ENCODE data around the gene SYT1.
"Not testable (repeated sequence)": the region's sequence is repeated elsewhere in the genome, so short reads cannot be mapped to it uniquely, and the experiment has no call there.

Gene SYT1

GRCh38 chr12:79161249-79161934 lies 296.8 kb downstream of the SYT1 start:
- no peak for DNase-seq

- no peak for DNase-seq
These were observed 297.7 kb downstream of the SYT1 start for GRCh38 chr12:79162147-79162772.

- DNase-seq = no peak
These were observed 298.4 kb downstream of the SYT1 start for GRCh38 chr12:79162948-79163347.

DNA sequence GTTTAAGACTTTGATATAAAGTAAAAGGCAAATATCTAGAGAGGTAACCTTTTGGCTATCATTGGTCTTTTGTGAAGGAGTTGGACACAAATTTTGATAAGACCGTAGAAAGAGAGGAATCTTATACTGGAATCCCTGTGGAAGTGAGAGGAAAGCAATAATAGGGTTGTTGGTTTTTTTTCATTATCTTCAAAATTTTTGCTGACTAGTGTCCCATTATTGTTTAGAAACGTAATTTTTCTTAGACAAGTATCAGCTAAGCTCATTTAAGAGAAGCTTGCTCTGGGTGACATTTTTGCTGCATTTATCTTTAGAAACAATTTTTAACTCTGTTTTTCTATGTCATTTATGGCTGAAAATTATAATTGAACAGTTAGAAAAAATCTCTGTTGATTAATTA lies 300.3 kb downstream of the SYT1 start:
- DNase-seq = no peak

DNA sequence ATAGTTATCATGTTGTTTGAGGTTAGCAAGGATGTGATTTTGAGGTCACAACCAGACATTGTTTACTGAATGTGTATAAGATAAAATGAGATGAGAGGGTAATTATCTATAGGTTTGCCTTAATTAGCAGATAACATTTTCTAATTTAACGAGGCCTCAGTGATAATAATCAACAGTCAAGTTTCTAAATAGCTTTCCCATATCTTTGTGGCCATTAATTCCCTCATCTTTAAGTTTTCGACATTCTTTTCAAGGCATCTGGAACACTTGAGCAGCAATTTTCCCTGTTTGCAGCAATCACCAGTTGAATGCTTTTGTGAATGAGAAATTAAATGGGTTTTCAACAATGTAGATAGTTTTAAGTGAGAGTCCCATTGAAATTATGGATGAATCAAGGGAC lies 304.1 kb downstream of the SYT1 start:
- DNase-seq = no peak

- no peak for DNase-seq
These were observed 310.1 kb downstream of the SYT1 start for GRCh38 chr12:79174626-79175025.

DNA sequence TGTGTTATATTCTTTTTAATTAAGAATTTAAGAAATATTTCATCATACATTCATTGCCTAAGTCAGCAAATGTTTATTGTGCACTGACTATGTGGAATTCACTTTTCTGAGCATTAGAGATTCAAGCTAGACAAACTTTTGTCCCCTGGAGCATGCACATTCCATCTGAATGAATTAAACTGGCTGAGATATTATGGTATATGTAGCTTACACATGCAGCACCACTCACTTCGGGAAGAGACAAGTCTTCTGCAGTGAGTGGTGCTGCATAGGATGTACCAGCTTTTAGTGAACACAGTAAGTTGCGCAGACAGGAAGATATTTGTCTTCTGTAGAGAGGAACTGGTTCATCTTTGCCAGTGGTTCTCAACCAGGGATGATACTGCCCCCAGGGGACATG lies 318.4 kb downstream of the SYT1 start:
- DNase-seq = no peak

DNA sequence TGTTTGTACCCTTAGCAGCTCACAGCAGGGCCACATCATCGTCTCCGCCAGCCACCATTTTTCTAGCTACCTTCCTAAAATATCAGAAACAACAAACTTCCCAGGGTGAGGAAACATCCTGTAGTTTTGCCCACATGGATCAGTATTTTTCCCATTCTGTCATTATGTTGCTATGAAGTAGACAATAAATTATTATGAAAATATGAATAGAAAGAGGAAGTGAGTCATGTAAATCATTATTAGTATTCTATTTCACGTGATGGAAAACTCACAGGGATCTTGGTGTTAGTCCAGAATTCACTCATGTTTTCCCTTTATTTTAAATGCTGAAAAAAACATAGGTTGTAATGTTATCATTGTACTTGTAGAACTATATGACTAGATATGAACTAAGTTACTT lies 319.4 kb downstream of the SYT1 start:
- no peak for DNase-seq

DNA sequence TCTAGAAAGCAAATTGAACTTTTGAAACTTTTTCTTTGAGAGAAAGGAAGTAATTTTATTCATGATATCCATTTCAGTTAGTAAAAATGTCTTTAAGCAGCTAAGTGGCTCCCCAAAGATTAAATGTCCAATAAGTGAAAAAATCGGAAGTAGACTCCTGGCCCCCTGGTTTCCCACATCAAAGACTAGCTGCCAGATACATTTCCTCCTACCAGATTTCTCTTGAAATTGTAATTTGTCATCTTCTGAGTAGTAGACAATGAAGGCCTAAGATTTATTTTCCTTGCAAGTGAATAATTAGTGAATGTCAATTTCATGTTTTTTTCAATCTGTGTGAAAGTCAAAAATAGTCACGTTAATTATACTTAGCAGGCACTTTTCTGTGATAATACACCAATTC lies 321.9 kb downstream of the SYT1 start:
- no peak for DNase-seq

- no peak for DNase-seq
These were observed 322.5 kb downstream of the SYT1 start for GRCh38 chr12:79187032-79187431.

- no peak for DNase-seq
These were observed 326.8 kb downstream of the SYT1 start for GRCh38 chr12:79191391-79191790.

- no peak for DNase-seq
These were observed 330.0 kb downstream of the SYT1 start for GRCh38 chr12:79194595-79194994.

GRCh38 chr12:79199166-79199565 lies 334.6 kb downstream of the SYT1 start:
- DNase-seq = no peak

DNA sequence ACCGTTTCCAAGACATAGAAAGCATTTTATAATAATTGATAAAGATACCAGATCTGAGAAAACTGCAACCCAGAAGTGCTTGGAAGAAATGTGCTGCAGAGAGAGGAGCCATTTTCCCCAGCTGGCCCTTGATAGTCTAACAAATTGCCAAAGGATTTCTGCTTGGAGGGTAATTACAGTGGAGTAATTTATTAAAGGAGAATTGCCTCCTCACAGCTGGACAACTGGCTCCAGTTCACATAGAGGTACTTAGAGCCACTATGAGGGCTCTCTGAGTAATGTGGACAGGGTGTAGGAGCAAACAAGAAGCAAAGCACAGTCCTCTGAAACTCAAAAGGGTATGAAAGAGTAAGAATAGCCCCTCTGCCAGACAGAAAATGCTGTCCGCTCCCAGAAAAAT lies 335.6 kb downstream of the SYT1 start:
- DNase-seq = no peak

- no peak for DNase-seq
These were observed 338.6 kb downstream of the SYT1 start for GRCh38 chr12:79203058-79203647.

DNA sequence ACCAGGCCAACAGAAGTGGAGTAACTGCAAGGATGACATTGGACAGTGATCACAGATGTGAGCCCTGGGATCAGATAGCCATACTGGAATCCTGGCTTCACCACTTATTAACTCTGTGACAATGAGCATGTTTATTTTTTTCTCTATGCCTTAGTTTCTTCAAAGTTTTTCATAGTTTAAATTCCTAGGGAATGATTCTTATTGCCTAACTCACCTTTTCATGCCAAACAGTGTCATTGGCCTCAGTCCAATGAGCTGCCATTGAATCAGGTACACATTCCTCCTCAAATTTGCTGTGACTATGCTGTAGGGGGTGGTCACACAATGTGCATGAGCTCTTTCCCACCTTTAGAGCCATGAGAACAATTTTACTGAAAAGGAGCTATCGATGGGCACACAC lies 342.3 kb downstream of the SYT1 start:
- DNase-seq = no peak

DNA sequence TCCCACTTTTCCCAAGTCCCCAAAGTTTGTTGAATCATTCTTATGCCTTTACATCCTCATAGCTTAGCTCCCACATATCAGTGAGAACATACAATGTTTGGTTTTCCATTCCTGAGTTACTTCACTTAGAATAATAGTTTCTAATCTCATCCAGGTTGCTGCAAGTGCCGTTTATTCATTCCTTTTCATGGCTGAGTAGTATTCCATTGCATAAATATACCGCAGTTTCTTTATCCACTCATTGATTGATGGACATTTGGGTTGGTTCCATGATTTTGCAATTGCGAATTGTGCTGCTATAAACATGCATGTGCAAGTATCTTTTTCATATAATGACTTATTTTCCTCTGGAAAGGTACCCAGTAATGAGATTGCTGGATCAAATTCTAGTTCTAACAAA lies 345.8 kb downstream of the SYT1 start:
- DNase-seq = not testable (repeated sequence)

- no peak for DNase-seq
These were observed 352.7 kb downstream of the SYT1 start for GRCh38 chr12:79217306-79217705.

DNA sequence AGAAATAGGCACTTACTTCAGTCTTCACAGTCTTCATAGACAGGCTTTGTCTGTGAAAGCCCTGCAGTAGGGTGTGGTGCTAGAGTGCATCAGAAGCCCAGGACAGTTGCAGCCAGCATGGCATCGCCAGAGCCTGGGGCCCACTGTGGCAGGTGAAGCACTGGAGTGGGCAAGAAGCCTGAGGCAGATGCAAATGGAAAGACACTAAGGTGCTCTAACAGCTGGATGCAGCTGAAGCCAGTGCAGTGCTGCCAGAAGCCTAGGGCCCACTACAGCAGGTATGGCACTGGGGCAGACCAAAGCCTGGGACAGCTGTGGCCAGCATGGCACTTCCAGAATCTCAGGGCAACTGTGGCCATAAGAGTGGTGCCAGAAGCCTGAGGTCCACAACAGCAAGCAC lies 358.6 kb downstream of the SYT1 start:
- no peak for DNase-seq

DNA sequence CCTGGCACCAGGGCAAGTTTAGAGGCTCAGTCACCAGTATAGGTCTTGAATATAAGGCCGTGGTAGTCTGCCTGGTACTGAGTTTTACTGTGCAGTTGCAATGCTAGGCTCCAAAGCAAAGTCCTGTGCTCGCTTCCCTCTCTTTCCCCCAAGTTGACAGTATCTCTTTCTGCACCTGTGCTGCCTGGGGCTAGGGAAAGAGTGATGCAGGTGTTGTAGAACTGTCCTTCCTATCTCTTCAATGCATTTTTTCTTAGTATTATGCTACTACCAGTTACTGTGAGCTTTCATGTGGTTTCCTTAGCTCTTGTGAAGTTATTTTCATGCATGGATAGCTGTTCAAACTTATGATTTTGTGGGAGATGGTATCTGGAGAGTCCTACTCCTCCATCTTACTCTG lies 359.2 kb downstream of the SYT1 start:
- no peak for DNase-seq

DNA sequence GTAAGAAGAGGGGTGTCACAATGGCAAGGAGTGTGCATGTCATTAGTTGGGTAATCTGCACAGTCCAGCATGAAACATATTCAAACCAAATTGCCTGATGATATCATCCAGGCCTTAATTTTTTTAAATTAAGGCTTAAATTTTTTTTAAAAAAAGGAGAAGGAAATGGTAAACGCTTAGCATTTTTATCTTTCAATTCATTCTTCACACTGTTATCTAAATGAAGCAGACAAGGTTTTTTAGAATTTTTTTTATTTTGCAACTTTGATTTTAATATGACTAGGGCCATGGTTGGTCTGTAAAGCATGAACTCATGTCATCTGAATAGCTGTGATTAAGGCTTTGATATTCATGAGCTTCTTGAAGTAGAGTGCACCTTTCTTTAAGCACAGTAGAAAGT lies 362.5 kb downstream of the SYT1 start:
- no peak for DNase-seq

DNA sequence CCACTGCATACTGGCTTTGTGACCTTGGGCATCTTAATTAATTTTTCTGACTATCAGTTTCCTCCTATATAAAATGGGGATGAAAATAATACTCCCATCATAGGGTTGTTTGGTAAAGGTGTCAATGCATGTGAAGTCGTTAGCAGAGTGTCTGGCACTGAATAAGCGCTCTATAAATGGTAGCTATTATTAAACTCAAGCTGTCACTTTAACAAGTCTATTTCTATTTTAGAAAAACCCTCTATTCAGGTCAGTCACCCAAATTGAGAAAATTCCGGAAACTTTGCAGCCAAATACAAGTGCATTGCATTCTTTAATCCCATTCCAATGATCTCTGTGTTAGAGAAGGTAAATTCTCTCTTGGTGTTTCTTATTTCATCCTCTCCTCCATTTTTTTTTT lies 363.1 kb downstream of the SYT1 start:
- no peak for DNase-seq

DNA sequence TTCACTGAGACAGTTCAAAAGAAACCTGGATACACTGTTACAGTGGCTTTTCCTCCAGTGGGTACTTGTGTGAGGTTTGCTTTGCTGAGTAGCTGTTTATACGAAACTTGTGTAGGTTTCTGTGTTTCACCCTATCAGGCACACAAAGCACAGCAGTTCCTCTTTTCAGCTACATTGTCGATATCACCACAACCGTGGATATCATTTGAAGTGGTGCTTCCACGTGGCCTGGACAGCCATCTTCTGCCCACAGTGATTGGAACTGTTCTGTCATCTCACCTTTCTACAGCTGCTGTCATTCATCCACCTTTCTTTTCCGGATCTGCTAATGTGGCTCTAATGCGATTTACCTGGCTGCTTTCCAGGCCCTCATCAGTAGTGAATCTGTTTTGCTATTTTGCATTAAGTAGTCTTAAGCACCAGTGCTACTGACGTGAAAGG lies 368.8 kb downstream of the SYT1 start:
- DNase-seq = no peak

DNA sequence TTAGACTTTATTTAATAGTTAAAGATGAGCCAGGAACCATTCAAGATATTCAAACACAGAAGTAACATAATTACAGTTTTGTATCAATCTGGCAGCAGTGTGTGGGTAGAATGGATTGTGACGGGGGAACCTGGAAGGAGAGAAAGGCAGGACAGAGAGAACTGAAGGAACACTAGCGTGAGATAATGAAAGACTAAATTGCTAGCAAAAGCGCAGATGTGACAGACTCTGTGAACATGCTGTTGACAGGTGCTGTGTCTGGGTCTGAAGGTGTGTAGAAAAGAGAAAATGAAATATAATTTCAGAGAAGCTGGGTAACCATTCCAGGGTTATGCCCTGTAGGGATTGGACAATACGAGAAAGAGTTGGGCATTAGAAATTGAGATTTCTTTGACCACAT lies 372.3 kb downstream of the SYT1 start:
- no peak for DNase-seq

GRCh38 chr12:79238246-79238645 lies 373.7 kb downstream of the SYT1 start:
- no peak for DNase-seq
